SU-DHL-6 (cell line): Measurements from ENCODE around the gene YIF1A.

Source experiments
- H2AFZ ChIP-seq: fragments of 200-600 bp; sonication (generic); 2 replicates; pipeline ENCODE4 v1.6.1; 2014; ENCODE audit warnings: low read depth, mild to moderate bottlenecking, moderate library complexity, mixed read lengths, antibody characterized with exemption, low read length; ENCODE audit not compliant: severe bottlenecking
- H3F3A ChIP-seq: fragments of 200-600 bp; shearing (Covaris generic); 2 replicates; pipeline ENCODE4 v1.6.0; 2016; ENCODE audit warnings: antibody characterized with exemption, mild to moderate bottlenecking; ENCODE audit not compliant: insufficient read depth
- H3K27ac ChIP-seq: fragments of 200-600 bp; sonication (generic); 2 replicates; pipeline ENCODE4 v1.5.1; 2016; ENCODE audit warnings: low read depth, mild to moderate bottlenecking, low read length, moderate library complexity, mixed read lengths
- H3K27me3 ChIP-seq: fragments of 200-600 bp; sonication (generic), shearing (Covaris generic); 2 replicates; pipeline ENCODE4 v1.6.0; 2014; ENCODE audit warnings: mild to moderate bottlenecking, low read length
- H3K36me3 ChIP-seq: fragments of 200-600 bp; sonication (generic); 2 replicates; pipeline ENCODE4 v1.6.1; 2014; ENCODE audit warnings: mild to moderate bottlenecking, low read length, mixed read lengths
- H3K4me2 ChIP-seq: fragments of 300-600, 200-600 bp; shearing (Covaris generic), sonication (generic); 2 replicates; pipeline ENCODE4 v1.6.0; 2014; ENCODE audit warnings: low read length, low read depth, mild to moderate bottlenecking; ENCODE audit not compliant: poor library complexity, severe bottlenecking
- H3K4me3 ChIP-seq: fragments of 200-600 bp; sonication (generic); 2 replicates; pipeline ENCODE4 v1.5.1; 2014; ENCODE audit warnings: antibody characterized with exemption, low read length, mild to moderate bottlenecking, mixed read lengths; ENCODE audit not compliant: insufficient read depth, poor library complexity, severe bottlenecking
- H3K79me2 ChIP-seq: fragments of 200-600 bp; sonication (generic); 2 replicates; pipeline ENCODE4 v1.6.1; 2014; ENCODE audit warnings: mild to moderate bottlenecking, low read length, moderate library complexity; ENCODE audit not compliant: insufficient read depth
- H3K9ac ChIP-seq: fragments of 200-600 bp; sonication (generic); 2 replicates; pipeline ENCODE4 v1.7.0; 2014; ENCODE audit warnings: mild to moderate bottlenecking, low read length
- H3K9me2 ChIP-seq: fragments of 200-600 bp; sonication (generic); replicated peaks from 2 replicates; pipeline ENCODE4 v1.6.1; 2014; ENCODE audit warnings: low read length; ENCODE audit not compliant: insufficient read depth
- H3K9me3 ChIP-seq: fragments of 200-600 bp; sonication (generic); 2 replicates; pipeline ENCODE4 v1.6.1; 2014; ENCODE audit warnings: low read length, mixed read lengths; ENCODE audit not compliant: insufficient read depth
- H4K20me1 ChIP-seq: fragments of 200-600 bp; sonication (generic); 2 replicates; pipeline ENCODE4 v1.6.1; 2014; ENCODE audit warnings: low read depth, mild to moderate bottlenecking, antibody characterized with exemption, low read length, moderate library complexity, mixed read lengths
- EZH2phosphoT487 ChIP-seq: fragments of 200-600 bp; sonication (generic), shearing (Covaris generic); conservative IDR thresholded peaks from 2 replicates; pipeline ENCODE4 v1.6.1; 2018; ENCODE audit warnings: mild to moderate bottlenecking, antibody characterized with exemption, low read length, moderate library complexity, mixed read lengths
- TF ChIP-seq, protein P1 (sequence below): fragments of 200-600 bp; sonication (generic); IDR thresholded peaks from one replicate; pipeline ENCODE4 v1.5.1; 2017; ENCODE audit warnings: antibody characterized with exemption, mild to moderate bottlenecking, low read length, moderate library complexity; ENCODE audit not compliant: insufficient read depth, poor library complexity, severe bottlenecking

The YIF1A gene

GRCh38 chr11:66335531-66336233 is 46.7 kb upstream of the YIF1A start:
- Histone ChIP-seq H3K27ac (no peak overlapping the region), H3K79me2 (no peaks in the 10 kb centered on the region), H3K4me3 (no peak overlapping the region), H3K9me3 (no peaks in the 10 kb centered on the region), H3K36me3 (no peaks in the 10 kb centered on the region), H2AFZ (no peak overlapping the region), H4K20me1 (no peaks in the 10 kb centered on the region), H3K9ac (no peak overlapping the region), H3K27me3 (no peaks in the 10 kb centered on the region), H3F3A (no peaks in the 10 kb centered on the region), H3K9me2 (no peaks in the 10 kb centered on the region), H3K4me2 (no peak overlapping the region)
- TF ChIP-seq, protein P1, sequence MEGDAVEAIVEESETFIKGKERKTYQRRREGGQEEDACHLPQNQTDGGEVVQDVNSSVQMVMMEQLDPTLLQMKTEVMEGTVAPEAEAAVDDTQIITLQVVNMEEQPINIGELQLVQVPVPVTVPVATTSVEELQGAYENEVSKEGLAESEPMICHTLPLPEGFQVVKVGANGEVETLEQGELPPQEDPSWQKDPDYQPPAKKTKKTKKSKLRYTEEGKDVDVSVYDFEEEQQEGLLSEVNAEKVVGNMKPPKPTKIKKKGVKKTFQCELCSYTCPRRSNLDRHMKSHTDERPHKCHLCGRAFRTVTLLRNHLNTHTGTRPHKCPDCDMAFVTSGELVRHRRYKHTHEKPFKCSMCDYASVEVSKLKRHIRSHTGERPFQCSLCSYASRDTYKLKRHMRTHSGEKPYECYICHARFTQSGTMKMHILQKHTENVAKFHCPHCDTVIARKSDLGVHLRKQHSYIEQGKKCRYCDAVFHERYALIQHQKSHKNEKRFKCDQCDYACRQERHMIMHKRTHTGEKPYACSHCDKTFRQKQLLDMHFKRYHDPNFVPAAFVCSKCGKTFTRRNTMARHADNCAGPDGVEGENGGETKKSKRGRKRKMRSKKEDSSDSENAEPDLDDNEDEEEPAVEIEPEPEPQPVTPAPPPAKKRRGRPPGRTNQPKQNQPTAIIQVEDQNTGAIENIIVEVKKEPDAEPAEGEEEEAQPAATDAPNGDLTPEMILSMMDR: no peak
- no peak for TF ChIP-seq EZH2phosphoT487

- H3K27me3 ChIP-seq: no peaks in the 10 kb centered on the region
- no peaks in the 10 kb centered on the region for H3K9me2 ChIP-seq
- H3K4me3 ChIP-seq: no peak overlapping the region
- no peaks in the 10 kb centered on the region for H3K36me3 ChIP-seq
- no peaks in the 10 kb centered on the region for H3K79me2 ChIP-seq
- no peak overlapping the region for H2AFZ ChIP-seq
- TF ChIP-seq, protein P1: no peak
- TF ChIP-seq EZH2phosphoT487: no peak
- no peak overlapping the region for H3K27ac ChIP-seq
- H3K4me2 ChIP-seq: no peak overlapping the region
- H4K20me1 ChIP-seq: no peaks in the 10 kb centered on the region
- no peaks in the 10 kb centered on the region for H3K9me3 ChIP-seq
- H3F3A ChIP-seq: no peaks in the 10 kb centered on the region
- H3K9ac ChIP-seq: no peak overlapping the region
These were observed 45.9 kb upstream of the YIF1A start for GRCh38 chr11:66334605-66335442.

- Histone ChIP-seq H3K4me2 (no peak overlapping the region), H3K36me3 (no peaks in the 10 kb centered on the region), H3K27ac (no peak overlapping the region), H3K9me3 (no peaks in the 10 kb centered on the region), H3K4me3 (no peak overlapping the region), H4K20me1 (no peaks in the 10 kb centered on the region), H3K27me3 (no peaks in the 10 kb centered on the region), H3F3A (no peaks in the 10 kb centered on the region), H3K9ac (no peak overlapping the region), H2AFZ (no peak overlapping the region), H3K79me2 (no peaks in the 10 kb centered on the region), H3K9me2 (no peaks in the 10 kb centered on the region)
- no peak for TF ChIP-seq EZH2phosphoT487
- TF ChIP-seq, protein P1: no peak
These were observed 45.1 kb upstream of the YIF1A start for GRCh38 chr11:66333896-66334604.
